Neural cell (in vitro differentiated cells): ENCODE results near the gene ACSS3. TPM values are rescaled to one million over a fixed set of nuclear protein-coding genes. Genes with fewer than 3 reads are reported as not detected.

Source experiments
- H2AFZ ChIP-seq: fragments of 200-600, 300-800 bp; sonication (generic), shearing (Covaris generic); 2 replicates; pipeline ENCODE4 v1.6.0; 2014; ENCODE audit warnings: low read depth, mild to moderate bottlenecking, antibody characterized with exemption, low read length, moderate library complexity
- H3F3A ChIP-seq: fragments of 200-600 bp; shearing (Covaris generic); 2 replicates; pipeline ENCODE4 v1.6.1; 2016; ENCODE audit warnings: mild to moderate bottlenecking, moderate library complexity, mixed read lengths, antibody characterized with exemption, low read length; ENCODE audit not compliant: insufficient read depth, poor library complexity, severe bottlenecking
- H3K27ac ChIP-seq: fragments of 200-600, 300-800 bp; sonication (generic), shearing (Covaris generic); 2 replicates; pipeline ENCODE4 v1.5.1; 2014; ENCODE audit warnings: mild to moderate bottlenecking, low read length, moderate library complexity
- H3K27me3 ChIP-seq: fragments of 300-800, 200-600 bp; sonication (generic), shearing (Covaris generic); 2 replicates; pipeline ENCODE4 v1.6.0; 2014; ENCODE audit warnings: mild to moderate bottlenecking, low read depth, low read length, moderate library complexity; ENCODE audit not compliant: insufficient read depth
- H3K36me3 ChIP-seq: fragments of 300-800, 200-600 bp; sonication (generic), shearing (Covaris generic); 2 replicates; pipeline ENCODE4 v1.5.1; 2014; ENCODE audit warnings: mild to moderate bottlenecking, antibody characterized with exemption, low read length, moderate library complexity; ENCODE audit not compliant: insufficient read depth
- H3K4me2 ChIP-seq: fragments of 300-800, 200-600 bp; sonication (generic), shearing (Covaris generic); 2 replicates; pipeline ENCODE4 v1.6.0; 2014; ENCODE audit warnings: mild to moderate bottlenecking, low read length
- H3K4me3 ChIP-seq: fragments of 300-800, 200-600 bp; sonication (generic), shearing (Covaris generic); 2 replicates; pipeline ENCODE4 v1.5.1; 2014; ENCODE audit warnings: mild to moderate bottlenecking, low read length, moderate library complexity
- H3K79me2 ChIP-seq: fragments of 200-600 bp; shearing (Covaris generic); replicated peaks from 2 replicates; pipeline ENCODE4 v1.6.0; 2014; ENCODE audit warnings: mild to moderate bottlenecking, low read length, moderate library complexity; ENCODE audit not compliant: insufficient read depth
- H3K9ac ChIP-seq: fragments of 300-800, 200-600 bp; sonication (generic), shearing (Covaris generic); 2 replicates; pipeline ENCODE4 v1.6.1; 2016; ENCODE audit warnings: mild to moderate bottlenecking, low read length, mixed read lengths
- H3K9me2 ChIP-seq: fragments of 200-600 bp; shearing (Covaris generic); 2 replicates; pipeline ENCODE4 v1.6.1; 2016; ENCODE audit warnings: mild to moderate bottlenecking, low read length, mixed read lengths; ENCODE audit not compliant: insufficient read depth
- H3K9me3 ChIP-seq: fragments of 200-600, 300-800 bp; sonication (generic), shearing (Covaris generic); 2 replicates; pipeline ENCODE4 v1.6.1; 2016; ENCODE audit warnings: mild to moderate bottlenecking, mixed run types, low read length, moderate library complexity, mixed read lengths
- H4K20me1 ChIP-seq: fragments of 200-600 bp; shearing (Covaris generic); 2 replicates; pipeline ENCODE4 v1.6.1; 2016; ENCODE audit warnings: mild to moderate bottlenecking, mixed run types; ENCODE audit not compliant: insufficient read depth
- EP300 ChIP-seq: fragments of 450-650 bp; conservative IDR thresholded peaks from 2 replicates; pipeline ENCODE4 v1.6.1; 2014; ENCODE audit warnings: antibody characterized with exemption, mild to moderate bottlenecking, moderate library complexity; ENCODE audit not compliant: poor library complexity, severe bottlenecking
- EZH2 ChIP-seq: fragments of 200-600, 300-800 bp; shearing (Covaris generic), sonication (generic); IDR thresholded peaks from 2 replicates; pipeline ENCODE4 v1.6.1; 2014; ENCODE audit warnings: antibody characterized with exemption, low read length, borderline replicate concordance, mild to moderate bottlenecking; ENCODE audit not compliant: insufficient read depth, poor library complexity, severe bottlenecking
- MXI1 ChIP-seq: fragments of 450-650 bp; conservative IDR thresholded peaks from 2 replicates; pipeline ENCODE4 v1.6.1; 2014; ENCODE audit warnings: antibody characterized with exemption, mild to moderate bottlenecking; ENCODE audit not compliant: poor library complexity, severe bottlenecking
- POLR2AphosphoS5 ChIP-seq: IDR thresholded peaks from 2 replicates; pipeline ENCODE4 v1.6.1; 2012
- RAD21 ChIP-seq: fragments of 450-650 bp; conservative IDR thresholded peaks from 2 replicates; pipeline ENCODE4 v1.6.1; 2014; ENCODE audit warnings: antibody characterized with exemption, mild to moderate bottlenecking, moderate library complexity
- SMC3 ChIP-seq: fragments of 450-650 bp; conservative IDR thresholded peaks from 2 replicates; pipeline ENCODE4 v1.6.1; 2014; ENCODE audit warnings: antibody characterized with exemption, mild to moderate bottlenecking, moderate library complexity; ENCODE audit not compliant: poor library complexity
- TAF1 ChIP-seq: IDR thresholded peaks from 2 replicates; pipeline ENCODE4 v1.6.1; 2012; ENCODE audit warnings: low read depth
- polyA plus RNA-seq: library from polyadenylated mRNA; depleted of rRNA; stranded (reverse); fragments of >200 nt; gene quantifications from 2 replicates; pipeline ENCODE4 v1.2.3, GENCODE V29; 2014
- TF ChIP-seq, protein P1 (sequence below): fragments of 450-650 bp; IDR thresholded peaks from 2 replicates; pipeline ENCODE4 v1.5.1; 2014; ENCODE audit warnings: antibody characterized with exemption, mild to moderate bottlenecking, moderate library complexity; ENCODE audit not compliant: poor library complexity, severe bottlenecking
- TF ChIP-seq, protein P2 (sequence below): IDR thresholded peaks from 2 replicates; pipeline ENCODE4 v1.6.1; 2012; ENCODE audit warnings: borderline replicate concordance

ACSS3 gene
- polyA plus RNA-seq, 1 donor from 2014 or later: 0.31 TPM

GRCh38 chr12:81137801-81138200 is 59.9 kb downstream of the ACSS3 start:
- no peak overlapping the region for H3K4me2 ChIP-seq

GRCh38 chr12:81141217-81141616 is 63.3 kb downstream of the ACSS3 start:
- TF ChIP-seq, protein P1, sequence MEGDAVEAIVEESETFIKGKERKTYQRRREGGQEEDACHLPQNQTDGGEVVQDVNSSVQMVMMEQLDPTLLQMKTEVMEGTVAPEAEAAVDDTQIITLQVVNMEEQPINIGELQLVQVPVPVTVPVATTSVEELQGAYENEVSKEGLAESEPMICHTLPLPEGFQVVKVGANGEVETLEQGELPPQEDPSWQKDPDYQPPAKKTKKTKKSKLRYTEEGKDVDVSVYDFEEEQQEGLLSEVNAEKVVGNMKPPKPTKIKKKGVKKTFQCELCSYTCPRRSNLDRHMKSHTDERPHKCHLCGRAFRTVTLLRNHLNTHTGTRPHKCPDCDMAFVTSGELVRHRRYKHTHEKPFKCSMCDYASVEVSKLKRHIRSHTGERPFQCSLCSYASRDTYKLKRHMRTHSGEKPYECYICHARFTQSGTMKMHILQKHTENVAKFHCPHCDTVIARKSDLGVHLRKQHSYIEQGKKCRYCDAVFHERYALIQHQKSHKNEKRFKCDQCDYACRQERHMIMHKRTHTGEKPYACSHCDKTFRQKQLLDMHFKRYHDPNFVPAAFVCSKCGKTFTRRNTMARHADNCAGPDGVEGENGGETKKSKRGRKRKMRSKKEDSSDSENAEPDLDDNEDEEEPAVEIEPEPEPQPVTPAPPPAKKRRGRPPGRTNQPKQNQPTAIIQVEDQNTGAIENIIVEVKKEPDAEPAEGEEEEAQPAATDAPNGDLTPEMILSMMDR: no peak
- TF ChIP-seq MXI1 (no peak), TAF1 (no peak), SMC3 (no peak), EZH2 (no peak), EP300 (no peak), RAD21 (no peak), POLR2AphosphoS5 (no peak)
- TF ChIP-seq, protein P2, sequence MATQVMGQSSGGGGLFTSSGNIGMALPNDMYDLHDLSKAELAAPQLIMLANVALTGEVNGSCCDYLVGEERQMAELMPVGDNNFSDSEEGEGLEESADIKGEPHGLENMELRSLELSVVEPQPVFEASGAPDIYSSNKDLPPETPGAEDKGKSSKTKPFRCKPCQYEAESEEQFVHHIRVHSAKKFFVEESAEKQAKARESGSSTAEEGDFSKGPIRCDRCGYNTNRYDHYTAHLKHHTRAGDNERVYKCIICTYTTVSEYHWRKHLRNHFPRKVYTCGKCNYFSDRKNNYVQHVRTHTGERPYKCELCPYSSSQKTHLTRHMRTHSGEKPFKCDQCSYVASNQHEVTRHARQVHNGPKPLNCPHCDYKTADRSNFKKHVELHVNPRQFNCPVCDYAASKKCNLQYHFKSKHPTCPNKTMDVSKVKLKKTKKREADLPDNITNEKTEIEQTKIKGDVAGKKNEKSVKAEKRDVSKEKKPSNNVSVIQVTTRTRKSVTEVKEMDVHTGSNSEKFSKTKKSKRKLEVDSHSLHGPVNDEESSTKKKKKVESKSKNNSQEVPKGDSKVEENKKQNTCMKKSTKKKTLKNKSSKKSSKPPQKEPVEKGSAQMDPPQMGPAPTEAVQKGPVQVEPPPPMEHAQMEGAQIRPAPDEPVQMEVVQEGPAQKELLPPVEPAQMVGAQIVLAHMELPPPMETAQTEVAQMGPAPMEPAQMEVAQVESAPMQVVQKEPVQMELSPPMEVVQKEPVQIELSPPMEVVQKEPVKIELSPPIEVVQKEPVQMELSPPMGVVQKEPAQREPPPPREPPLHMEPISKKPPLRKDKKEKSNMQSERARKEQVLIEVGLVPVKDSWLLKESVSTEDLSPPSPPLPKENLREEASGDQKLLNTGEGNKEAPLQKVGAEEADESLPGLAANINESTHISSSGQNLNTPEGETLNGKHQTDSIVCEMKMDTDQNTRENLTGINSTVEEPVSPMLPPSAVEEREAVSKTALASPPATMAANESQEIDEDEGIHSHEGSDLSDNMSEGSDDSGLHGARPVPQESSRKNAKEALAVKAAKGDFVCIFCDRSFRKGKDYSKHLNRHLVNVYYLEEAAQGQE: no peak

More at GRCh38 chr12:81137801-81138200, 59.9 kb downstream of the ACSS3 start:
- no peaks in the 10 kb centered on the region for H3K9me2 ChIP-seq
- H3K4me3 ChIP-seq: no peak overlapping the region
- H3K9ac ChIP-seq: no peak overlapping the region
- H4K20me1 ChIP-seq: no peaks in the 10 kb centered on the region
- H3F3A ChIP-seq: no peaks in the 10 kb centered on the region
- no peak for TF ChIP-seq RAD21
- no peak for TF ChIP-seq MXI1
- no peak for TF ChIP-seq EZH2
- TF ChIP-seq, protein P1: no peak
- TF ChIP-seq POLR2AphosphoS5: no peak
- TF ChIP-seq EP300: no peak
- no peak for TF ChIP-seq TAF1
- H2AFZ ChIP-seq: no peak overlapping the region
- H3K27ac ChIP-seq: no peak overlapping the region
- no peaks in the 10 kb centered on the region for H3K79me2 ChIP-seq
- no peaks in the 10 kb centered on the region for H3K27me3 ChIP-seq
- no peaks in the 10 kb centered on the region for H3K9me3 ChIP-seq
- no peaks in the 10 kb centered on the region for H3K36me3 ChIP-seq

More at GRCh38 chr12:81141217-81141616, 63.3 kb downstream of the ACSS3 start:
- Histone ChIP-seq H3K27me3 (no peaks in the 10 kb centered on the region), H3K27ac (no peak overlapping the region), H4K20me1 (no peaks in the 10 kb centered on the region), H3K9me3 (no peaks in the 10 kb centered on the region), H3K79me2 (no peaks in the 10 kb centered on the region), H2AFZ (no peak overlapping the region), H3K4me3 (no peak overlapping the region), H3K9me2 (no peaks in the 10 kb centered on the region), H3K4me2 (no peak overlapping the region), H3F3A (no peaks in the 10 kb centered on the region), H3K36me3 (no peaks in the 10 kb centered on the region), H3K9ac (no peak overlapping the region)
